KMS-11 (cell line): ENCODE data around the gene TBX6.
"Not testable (repeated sequence)": the region's sequence is repeated elsewhere in the genome, so short reads cannot be mapped to it uniquely, and the experiment has no call there.

ENCODE experiments used
- H2AFZ ChIP-seq: fragments of 200-600 bp; sonication (generic); 2 replicates; pipeline ENCODE4 v1.6.1; 2016; ENCODE audit warnings: antibody characterized with exemption, mixed run types, low read depth
- H3K27ac ChIP-seq: fragments of 200-600 bp; sonication (generic); 2 replicates; pipeline ENCODE4 v1.6.1; 2016; ENCODE audit warnings: mild to moderate bottlenecking, mixed run types
- H3K27me3 ChIP-seq: fragments of 200-600 bp; sonication (generic); 2 replicates; pipeline ENCODE4 v1.6.1; 2017; ENCODE audit warnings: mild to moderate bottlenecking, low read depth, mixed run types, moderate library complexity; ENCODE audit not compliant: insufficient read depth
- H3K36me3 ChIP-seq: fragments of 200-600 bp; sonication (generic); 2 replicates; pipeline ENCODE4 v1.6.1; 2017; ENCODE audit warnings: mild to moderate bottlenecking, mixed run types; ENCODE audit not compliant: insufficient read depth
- H3K4me1 ChIP-seq: fragments of 200-600 bp; sonication (generic); 2 replicates; pipeline ENCODE4 v1.6.1; 2016; ENCODE audit warnings: mild to moderate bottlenecking, low read depth, mixed run types; ENCODE audit not compliant: poor library complexity, severe bottlenecking
- H3K4me2 ChIP-seq: fragments of 200-600 bp; sonication (generic); 2 replicates; pipeline ENCODE4 v1.7.0; 2016; ENCODE audit warnings: mild to moderate bottlenecking, mixed run types
- H3K4me3 ChIP-seq: fragments of 200-600 bp; sonication (generic); IDR thresholded peaks from 2 replicates; pipeline ENCODE4 v1.6.1; 2017; ENCODE audit warnings: low read depth, low read length, mixed read lengths; ENCODE audit not compliant: insufficient read depth
- H3K79me2 ChIP-seq: fragments of 200-600 bp; sonication (generic); 2 replicates; pipeline ENCODE4 v1.6.1; 2016; ENCODE audit warnings: low read depth, mixed run types; ENCODE audit not compliant: insufficient read depth
- H3K9ac ChIP-seq: fragments of 200-600 bp; sonication (generic); 2 replicates; pipeline ENCODE4 v1.6.1; 2016; ENCODE audit warnings: mild to moderate bottlenecking, mixed run types
- H4K20me1 ChIP-seq: fragments of 200-600 bp; sonication (generic); 2 replicates; pipeline ENCODE4 v1.6.1; 2016; ENCODE audit warnings: mild to moderate bottlenecking, mixed run types; ENCODE audit not compliant: insufficient read depth
- TF ChIP-seq, protein P1 (sequence below): fragments of 200-600 bp; sonication (generic); conservative IDR thresholded peaks from 2 replicates; pipeline ENCODE4 v1.6.1; 2017; ENCODE audit warnings: low read depth, mild to moderate bottlenecking, antibody characterized with exemption, low read length, moderate library complexity, mixed read lengths

TBX6 gene

DNA sequence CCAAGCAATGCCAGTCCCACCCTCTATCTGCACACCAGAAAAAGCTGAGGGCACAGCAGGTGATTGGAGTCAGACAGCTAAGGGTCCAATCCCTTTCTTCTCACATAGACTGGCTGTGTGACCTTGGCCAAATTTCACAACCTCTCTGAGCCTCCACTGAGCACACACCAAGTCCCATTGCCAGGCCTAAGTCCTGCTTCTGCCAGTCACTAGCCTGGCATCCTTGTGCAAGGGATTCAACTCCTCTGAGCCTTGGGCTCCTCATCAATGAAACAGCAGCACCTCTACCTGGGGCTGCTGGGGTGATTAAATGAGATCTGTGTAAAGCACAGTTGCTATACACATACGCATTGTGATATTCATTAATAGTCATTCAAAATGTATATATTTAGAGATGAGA lies 45.1 kb downstream of the TBX6 start:
- H3K27ac ChIP-seq: no peak overlapping the region
- no peaks in the 10 kb centered on the region for H3K79me2 ChIP-seq
- TF ChIP-seq, protein P1, sequence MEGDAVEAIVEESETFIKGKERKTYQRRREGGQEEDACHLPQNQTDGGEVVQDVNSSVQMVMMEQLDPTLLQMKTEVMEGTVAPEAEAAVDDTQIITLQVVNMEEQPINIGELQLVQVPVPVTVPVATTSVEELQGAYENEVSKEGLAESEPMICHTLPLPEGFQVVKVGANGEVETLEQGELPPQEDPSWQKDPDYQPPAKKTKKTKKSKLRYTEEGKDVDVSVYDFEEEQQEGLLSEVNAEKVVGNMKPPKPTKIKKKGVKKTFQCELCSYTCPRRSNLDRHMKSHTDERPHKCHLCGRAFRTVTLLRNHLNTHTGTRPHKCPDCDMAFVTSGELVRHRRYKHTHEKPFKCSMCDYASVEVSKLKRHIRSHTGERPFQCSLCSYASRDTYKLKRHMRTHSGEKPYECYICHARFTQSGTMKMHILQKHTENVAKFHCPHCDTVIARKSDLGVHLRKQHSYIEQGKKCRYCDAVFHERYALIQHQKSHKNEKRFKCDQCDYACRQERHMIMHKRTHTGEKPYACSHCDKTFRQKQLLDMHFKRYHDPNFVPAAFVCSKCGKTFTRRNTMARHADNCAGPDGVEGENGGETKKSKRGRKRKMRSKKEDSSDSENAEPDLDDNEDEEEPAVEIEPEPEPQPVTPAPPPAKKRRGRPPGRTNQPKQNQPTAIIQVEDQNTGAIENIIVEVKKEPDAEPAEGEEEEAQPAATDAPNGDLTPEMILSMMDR: no peak
- no peaks in the 10 kb centered on the region for H3K4me1 ChIP-seq
- H3K9ac ChIP-seq: no peak overlapping the region
- H3K4me3 ChIP-seq: no peak overlapping the region
- H3K36me3 ChIP-seq: no peaks in the 10 kb centered on the region
- H4K20me1 ChIP-seq: no peaks in the 10 kb centered on the region
- no peak overlapping the region for H2AFZ ChIP-seq
- H3K27me3 ChIP-seq: no peaks in the 10 kb centered on the region
- no peak overlapping the region for H3K4me2 ChIP-seq

- H3K36me3 ChIP-seq: no peaks in the 10 kb centered on the region
- no peaks in the 10 kb centered on the region for H3K4me1 ChIP-seq
- no peaks in the 10 kb centered on the region for H3K79me2 ChIP-seq
- H4K20me1 ChIP-seq: no peaks in the 10 kb centered on the region
- no peak overlapping the region for H3K27ac ChIP-seq
- no peak overlapping the region for H3K4me2 ChIP-seq
- TF ChIP-seq, protein P1: no peak
- H3K27me3 ChIP-seq: no peaks in the 10 kb centered on the region
- H3K9ac ChIP-seq: no peak overlapping the region
- H2AFZ ChIP-seq: no peak overlapping the region
- no peak overlapping the region for H3K4me3 ChIP-seq
These were observed 45.5 kb downstream of the TBX6 start for GRCh38 chr16:30046178-30046577.

- Histone ChIP-seq H4K20me1 (no peaks in the 10 kb centered on the region), H3K4me1 (no peaks in the 10 kb centered on the region), H3K79me2 (no peaks in the 10 kb centered on the region), H3K4me3 (no peak overlapping the region), H2AFZ (no peak overlapping the region), H3K27ac (no peak overlapping the region), H3K27me3 (no peaks in the 10 kb centered on the region), H3K9ac (no peak overlapping the region), H3K36me3 (no peaks in the 10 kb centered on the region), H3K4me2 (no peak overlapping the region)
- TF ChIP-seq, protein P1: peak; percentile 38; the same call in 1 of the 2 replicates
These were observed 49.9 kb downstream of the TBX6 start for GRCh38 chr16:30041841-30042240.

- H4K20me1 ChIP-seq, H3K9ac ChIP-seq, H3K79me2 ChIP-seq, H3K36me3 ChIP-seq, H3K4me2 ChIP-seq, H3K27ac ChIP-seq, H3K27me3 ChIP-seq, H3K4me1 ChIP-seq, H2AFZ ChIP-seq, H3K4me3 ChIP-seq: not testable (repeated sequence)
These were observed 51.0 kb downstream of the TBX6 start for GRCh38 chr16:30040690-30041089.

DNA sequence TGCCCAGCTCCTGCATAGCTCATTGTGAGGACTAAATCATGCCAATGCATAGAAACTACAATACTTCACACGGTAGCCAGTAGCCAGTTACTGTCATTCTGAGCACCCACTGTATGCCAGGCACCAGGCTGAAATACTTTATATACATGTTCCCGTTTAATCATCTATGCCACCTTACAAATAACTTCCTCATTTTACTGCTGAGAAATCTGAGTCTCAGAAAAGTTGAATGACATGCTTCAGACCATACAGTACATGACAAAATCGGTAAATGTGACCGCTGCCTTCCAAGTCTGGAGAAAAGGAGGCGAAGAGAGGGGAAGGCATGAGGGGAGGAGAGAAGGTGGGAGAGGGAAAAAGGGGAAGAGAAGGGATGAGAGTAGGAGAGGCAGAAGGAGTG lies 51.5 kb downstream of the TBX6 start:
- H3K27me3 ChIP-seq: peaks cover 5% of the 10 kb centered on the region; the same call in 1 of the 2 replicates
- no peaks in the 10 kb centered on the region for H3K79me2 ChIP-seq
- TF ChIP-seq, protein P1: no peak

More for the DNA sequence above, 51.5 kb downstream of the TBX6 start:
- Histone ChIP-seq H3K4me1 (no peaks in the 10 kb centered on the region), H3K36me3 (no peaks in the 10 kb centered on the region), H3K9ac (no peak overlapping the region), H4K20me1 (no peaks in the 10 kb centered on the region), H3K27ac (no peak overlapping the region), H2AFZ (no peak overlapping the region), H3K4me3 (no peak overlapping the region), H3K4me2 (no peak overlapping the region)
